Measurements from ENCODE around the gene CACNA2D4.

Gene CACNA2D4

GRCh38 chr12:1781772-1782171 lies 136.7 kb downstream of the CACNA2D4 start:
- no peak overlapping the region for H3K4me3 ChIP-seq (ENCODE audit: control insufficient read depth, low read depth, low read length)
- no peak for DNase-seq (ENCODE audit: low read depth)
- no peak for TF ChIP-seq CTCF (IDR thresholded peaks at IDR 0.05; ENCODE audit: control insufficient read depth, insufficient read depth, low read depth, low read length, missing control alignments)

- DNase-seq (ENCODE audit: low read depth), result no peak
- no peak overlapping the region for H3K4me3 ChIP-seq (ENCODE audit: control insufficient read depth, low read depth, low read length)
- no peak for TF ChIP-seq CTCF (IDR thresholded peaks at IDR 0.05; ENCODE audit: control insufficient read depth, insufficient read depth, low read depth, low read length, missing control alignments)
Observed at GRCh38 chr12:1779783-1780182, 138.7 kb downstream of the CACNA2D4 start.

- TF ChIP-seq CTCF (IDR thresholded peaks at IDR 0.05; ENCODE audit: control insufficient read depth, insufficient read depth, low read depth, low read length, missing control alignments), result no peak
- no peak overlapping the region for H3K4me3 ChIP-seq (ENCODE audit: control insufficient read depth, low read depth, low read length)
- no peak for DNase-seq (ENCODE audit: low read depth)
Observed at GRCh38 chr12:1778911-1779310, 139.5 kb downstream of the CACNA2D4 start.

GRCh38 chr12:1777798-1778197 lies 140.7 kb downstream of the CACNA2D4 start:
- peak; percentile 46 for DNase-seq (ENCODE audit: low read depth)
- TF ChIP-seq CTCF (IDR thresholded peaks at IDR 0.05; ENCODE audit: control insufficient read depth, insufficient read depth, low read depth, low read length, missing control alignments), result no peak
- no peak overlapping the region for H3K4me3 ChIP-seq (ENCODE audit: control insufficient read depth, low read depth, low read length)

GRCh38 chr12:1776170-1776921 lies 142.1 kb downstream of the CACNA2D4 start:
- TF ChIP-seq CTCF (IDR thresholded peaks at IDR 0.05; ENCODE audit: control insufficient read depth, insufficient read depth, low read depth, low read length, missing control alignments), result no peak
- DNase-seq (ENCODE audit: low read depth), result peak; percentile 45
- no peak overlapping the region for H3K4me3 ChIP-seq (ENCODE audit: control insufficient read depth, low read depth, low read length)

GRCh38 chr12:1773937-1774655 lies 144.4 kb downstream of the CACNA2D4 start:
- no peak for DNase-seq (ENCODE audit: low read depth)
- TF ChIP-seq CTCF (IDR thresholded peaks at IDR 0.05; ENCODE audit: control insufficient read depth, insufficient read depth, low read depth, low read length, missing control alignments), result no peak
- no peak overlapping the region for H3K4me3 ChIP-seq (ENCODE audit: control insufficient read depth, low read depth, low read length)

Data from AG09309 (cell line).